IPS-18a (cell line): Measurements from ENCODE around the gene DOK3.

Source experiments
- H3K27ac ChIP-seq: one replicate; pipeline ENCODE4 v1.5.1; 2013; ENCODE audit warnings: low read length
- H3K27me3 ChIP-seq: one replicate; pipeline ENCODE4 v1.6.1; 2013; ENCODE audit warnings: mild to moderate bottlenecking, low read length; ENCODE audit not compliant: control insufficient read depth, insufficient read depth
- H3K36me3 ChIP-seq: one replicate; pipeline ENCODE4 v1.6.1; 2013; ENCODE audit warnings: low read depth, low read length; ENCODE audit not compliant: control insufficient read depth
- H3K4me1 ChIP-seq: one replicate; pipeline ENCODE4 v1.6.1; 2013; ENCODE audit warnings: low read depth, low read length; ENCODE audit not compliant: control insufficient read depth
- H3K4me3 ChIP-seq: one replicate; pipeline ENCODE4 v1.5.1; 2013; ENCODE audit warnings: low read length
- H3K9ac ChIP-seq: one replicate; pipeline ENCODE4 v1.6.1; 2013; ENCODE audit warnings: mild to moderate bottlenecking, low read length, moderate library complexity
- H3K9me3 ChIP-seq: one replicate; pipeline ENCODE4 v1.6.1; 2013; ENCODE audit warnings: low read depth, low read length; ENCODE audit not compliant: control insufficient read depth

DOK3 gene

GRCh38 chr5:177474846-177475562 is 34.6 kb downstream of the DOK3 start:
- peaks cover 14% of the 10 kb centered on the region for H3K36me3 ChIP-seq
- no peaks in the 10 kb centered on the region for H3K27me3 ChIP-seq
- H3K4me3 ChIP-seq = no peak overlapping the region
- no peak overlapping the region for H3K9ac ChIP-seq
- no peaks in the 10 kb centered on the region for H3K9me3 ChIP-seq
- H3K27ac ChIP-seq = no peak overlapping the region
- H3K4me1 ChIP-seq = peaks cover 34% of the 10 kb centered on the region

- Histone ChIP-seq H3K9ac (no peak overlapping the region), H3K36me3 (peaks cover 14% of the 10 kb centered on the region), H3K4me3 (peak overlapping the region; percentile 4), H3K9me3 (no peaks in the 10 kb centered on the region), H3K4me1 (peaks cover 41% of the 10 kb centered on the region), H3K27ac (no peak overlapping the region), H3K27me3 (no peaks in the 10 kb centered on the region)
These were observed 35.6 kb downstream of the DOK3 start for GRCh38 chr5:177474002-177474476.

DNA sequence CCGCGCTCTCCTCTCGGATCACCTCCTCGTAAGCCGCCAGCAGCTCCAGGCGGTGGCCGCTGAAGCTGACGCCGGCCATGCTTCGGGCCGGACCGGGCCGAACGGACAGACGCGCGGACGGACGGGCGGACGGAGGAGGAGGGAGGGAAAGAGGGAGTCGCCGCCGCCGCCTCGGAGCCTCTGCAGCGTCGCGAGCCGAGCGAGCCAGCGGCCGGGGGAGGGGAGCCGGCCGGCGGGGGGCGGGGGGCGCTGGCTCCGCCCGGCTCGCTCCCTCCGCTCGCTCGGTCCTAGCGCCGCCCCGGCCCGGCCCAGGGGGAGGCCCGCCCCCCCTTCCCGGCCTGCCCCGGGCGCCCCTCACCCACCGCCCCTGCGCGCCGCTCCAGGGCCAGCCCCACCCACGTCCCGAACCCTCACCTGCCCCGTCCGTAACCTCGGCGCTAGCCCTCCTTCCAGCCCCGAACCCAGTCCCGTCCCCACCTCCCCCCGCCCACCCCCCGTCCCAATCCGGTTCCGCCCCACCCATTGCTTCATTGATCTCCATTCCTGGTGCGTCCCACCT is 36.1 kb downstream of the DOK3 start, which contains the start of gene DBN1:
TSS of gene DBN1 (minus strand) at position 192 of the 559 bp plus-strand sequence. CDS start at position 79, 113 bp downstream.
- Histone ChIP-seq H3K4me3 (peak within 1 kb of the TSS; percentile 84), H3K9me3 (no peaks in the 10 kb centered on the region), H3K9ac (peak within 1 kb of the TSS; percentile 91), H3K27me3 (no peaks in the 10 kb centered on the region), H3K4me1 (peaks cover 41% of the 10 kb centered on the region), H3K27ac (peak within 1 kb of the TSS; percentile 75), H3K36me3 (peaks cover 19% of the 10 kb centered on the region)

GRCh38 chr5:177472460-177473442 is 36.9 kb downstream of the DOK3 start:
- no peaks in the 10 kb centered on the region for H3K9me3 ChIP-seq
- peaks cover 27% of the 10 kb centered on the region for H3K36me3 ChIP-seq
- H3K27me3 ChIP-seq = no peaks in the 10 kb centered on the region
- peak overlapping the region; percentile 75 for H3K27ac ChIP-seq
- H3K4me1 ChIP-seq = peaks cover 41% of the 10 kb centered on the region
- peak overlapping the region; percentile 84 for H3K4me3 ChIP-seq
- H3K9ac ChIP-seq = peak overlapping the region; percentile 91

- peak overlapping the region; percentile 75 for H3K27ac ChIP-seq
- H3K4me3 ChIP-seq = peak overlapping the region; percentile 84
- peaks cover 41% of the 10 kb centered on the region for H3K4me1 ChIP-seq
- H3K9me3 ChIP-seq = no peaks in the 10 kb centered on the region
- H3K9ac ChIP-seq = peak overlapping the region; percentile 91
- no peaks in the 10 kb centered on the region for H3K27me3 ChIP-seq
- peaks cover 37% of the 10 kb centered on the region for H3K36me3 ChIP-seq
These were observed 37.8 kb downstream of the DOK3 start for GRCh38 chr5:177471610-177472356.

- Histone ChIP-seq H3K27me3 (no peaks in the 10 kb centered on the region), H3K4me3 (peak overlapping the region; percentile 84), H3K4me1 (peaks cover 41% of the 10 kb centered on the region), H3K9ac (no peak overlapping the region), H3K27ac (no peak overlapping the region), H3K36me3 (peaks cover 45% of the 10 kb centered on the region), H3K9me3 (no peaks in the 10 kb centered on the region)
These were observed 38.7 kb downstream of the DOK3 start for GRCh38 chr5:177470759-177471536.

GRCh38 chr5:177469750-177470525 is 39.7 kb downstream of the DOK3 start:
- no peaks in the 10 kb centered on the region for H3K27me3 ChIP-seq
- no peaks in the 10 kb centered on the region for H3K9me3 ChIP-seq
- H3K27ac ChIP-seq = no peak overlapping the region
- H3K36me3 ChIP-seq = peaks cover 55% of the 10 kb centered on the region
- H3K9ac ChIP-seq = no peak overlapping the region
- H3K4me3 ChIP-seq = no peak overlapping the region
- peaks cover 36% of the 10 kb centered on the region for H3K4me1 ChIP-seq

- Histone ChIP-seq H3K4me3 (no peak overlapping the region), H3K27ac (no peak overlapping the region), H3K27me3 (no peaks in the 10 kb centered on the region), H3K9me3 (no peaks in the 10 kb centered on the region), H3K4me1 (peaks cover 30% of the 10 kb centered on the region), H3K9ac (no peak overlapping the region), H3K36me3 (peaks cover 55% of the 10 kb centered on the region)
These were observed 40.7 kb downstream of the DOK3 start for GRCh38 chr5:177468685-177469628.

DNA sequence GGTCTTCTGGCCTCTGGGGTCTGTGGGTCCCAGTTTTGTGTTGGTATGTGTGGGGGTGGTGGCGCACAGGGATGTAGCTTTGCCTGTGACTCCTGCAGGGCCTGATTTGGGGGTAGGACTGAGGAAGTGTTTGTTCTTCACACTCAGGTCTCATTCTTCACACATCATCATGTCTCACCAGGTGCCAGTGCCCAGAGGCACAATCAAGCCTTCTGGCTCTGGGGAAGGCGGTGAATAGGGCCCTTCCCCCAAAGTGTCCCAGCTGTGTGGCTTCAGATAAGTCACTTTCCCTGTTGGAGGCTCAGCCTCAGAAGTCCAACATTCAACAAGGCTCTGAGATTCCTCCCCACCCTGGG is 41.3 kb downstream of the DOK3 start:
- Histone ChIP-seq H3K4me1 (peaks cover 29% of the 10 kb centered on the region), H3K27ac (no peak overlapping the region), H3K4me3 (no peak overlapping the region), H3K27me3 (no peaks in the 10 kb centered on the region), H3K9ac (no peak overlapping the region), H3K9me3 (no peaks in the 10 kb centered on the region), H3K36me3 (peaks cover 59% of the 10 kb centered on the region)
